Tibial artery (tissue), 4 donors: ENCODE measurements around the gene SLC39A11.

ENCODE experiments used
- DNase-seq, 2 donors: peaks; one replicate each; pipeline ENCODE4 v3.0.0-alpha.2; 2019
- H3K27ac ChIP-seq, 2 donors: fragments of 200-600 bp; sonication (generic) in 1 of 2; 1 replicate in 1 of 2; 2 replicates in 1 of 2; pipeline ENCODE4 v1.5.1; 2018 to 2019; ENCODE audit warnings: mild to moderate bottlenecking in 1 of 2
- H3K27me3 ChIP-seq, 2 donors: fragments of 200-600 bp; sonication (generic) in 1 of 2; one replicate each; pipeline versions ENCODE4 v1.5.1 to v1.6.0; 2016 to 2019
- H3K36me3 ChIP-seq, 3 donors: fragments of 200-600 bp; sonication (generic) in 2 of 3; one replicate each; pipeline ENCODE4 v1.5.1; 2016 to 2019; ENCODE audit warnings: mild to moderate bottlenecking in 2 of 3
- H3K4me1 ChIP-seq, 4 donors: fragments of 200-600 bp; sonication (generic) in 2 of 4; 1 replicate in 3 of 4; 2 replicates in 1 of 4; pipeline ENCODE4 v1.5.1; 2016 to 2019
- H3K4me3 ChIP-seq, 2 donors: fragments of 200-600 bp; sonication (generic) in 1 of 2; 1 replicate in 1 of 2; 2 replicates in 1 of 2; pipeline ENCODE4 v1.5.1; 2018 to 2019; ENCODE audit warnings: mild to moderate bottlenecking in 2 of 2
- H3K9me3 ChIP-seq, 3 donors: fragments of 200-600 bp; sonication (generic) in 1 of 3; one replicate each; pipeline ENCODE4 v1.5.1; 2016 to 2019
- CTCF ChIP-seq, 2 experiments: fragments of 200-600 bp in 1 of 2; fragments of 450-650 bp in 1 of 2; IDR thresholded peaks; one replicate each; pipeline ENCODE4 v1.5.1; 2017 to 2019; ENCODE audit warnings: antibody characterized with exemption in 2 of 2, mild to moderate bottlenecking in 1 of 2, moderate library complexity in 1 of 2
- intact Hi-C: fragments of 100-400 bp; cut with DNase I; formaldehyde crosslinking; loops from one replicate; pipeline ENCODE4 v1.15.0; 2023; ENCODE audit warnings: low total_unique reads

The SLC39A11 gene

GRCh38 chr17:72606656-72607055 is 485.8 kb downstream of the SLC39A11 start:
- Histone ChIP-seq H3K27ac (no peak overlapping the region), H3K4me1 (no peaks in the 10 kb centered on the region), H3K27me3 (peaks cover 0 to 16% of the 10 kb centered on the region in 2 donors), H3K4me3 (no peak overlapping the region), H3K36me3 (no peaks in the 10 kb centered on the region), H3K9me3 (peaks cover 0 to 7% (median 0%) of the 10 kb centered on the region in 3 donors)
- DNase-seq: no peak
- TF ChIP-seq CTCF (IDR thresholded peaks at IDR 0.05): no peak
- intact Hi-C loops: no loop called here

- H3K36me3 ChIP-seq: no peaks in the 10 kb centered on the region
- no peak for DNase-seq
- no peak overlapping the region for H3K4me3 ChIP-seq
- intact Hi-C loops: no loop called here
- no peaks in the 10 kb centered on the region for H3K4me1 ChIP-seq
- no peak overlapping the region for H3K27ac ChIP-seq
- H3K9me3 ChIP-seq: peaks cover 0 to 7% (median 0%) of the 10 kb centered on the region in 3 donors
- no peak for TF ChIP-seq CTCF (IDR thresholded peaks at IDR 0.05)
- peaks cover 0 to 16% of the 10 kb centered on the region in 2 donors for H3K27me3 ChIP-seq
Observed at GRCh38 chr17:72605543-72605942, 486.9 kb downstream of the SLC39A11 start.

GRCh38 chr17:72604518-72604917 is 488.0 kb downstream of the SLC39A11 start:
- no peak overlapping the region for H3K4me3 ChIP-seq
- H3K36me3 ChIP-seq: no peaks in the 10 kb centered on the region
- DNase-seq: no peak
- no peak overlapping the region for H3K27ac ChIP-seq
- TF ChIP-seq CTCF (IDR thresholded peaks at IDR 0.05): no peak
- intact Hi-C loops: no loop called here
- peaks cover 0 to 7% (median 0%) of the 10 kb centered on the region in 3 donors for H3K9me3 ChIP-seq
- peaks cover 0 to 16% of the 10 kb centered on the region in 2 donors for H3K27me3 ChIP-seq
- H3K4me1 ChIP-seq: peaks cover 0 to 5% (median 2%) of the 10 kb centered on the region in 4 donors

GRCh38 chr17:72603420-72604242 is 488.9 kb downstream of the SLC39A11 start:
- DNase-seq: no peak
- H3K27ac ChIP-seq: no peak overlapping the region
- intact Hi-C loops: no loop called here
- no peaks in the 10 kb centered on the region for H3K36me3 ChIP-seq
- peaks cover 0 to 16% of the 10 kb centered on the region in 2 donors for H3K27me3 ChIP-seq
- TF ChIP-seq CTCF (IDR thresholded peaks at IDR 0.05): no peak
- H3K4me1 ChIP-seq: peaks cover 0 to 14% (median 6%) of the 10 kb centered on the region in 4 donors
- H3K9me3 ChIP-seq: peaks cover 0 to 7% (median 0%) of the 10 kb centered on the region in 3 donors
- H3K4me3 ChIP-seq: no peak overlapping the region

- Histone ChIP-seq H3K4me3 (no peak overlapping the region), H3K27ac (no peak overlapping the region), H3K4me1 (peaks cover 0 to 21% (median 8%) of the 10 kb centered on the region in 4 donors), H3K36me3 (no peaks in the 10 kb centered on the region), H3K27me3 (peaks cover 0 to 16% of the 10 kb centered on the region in 2 donors), H3K9me3 (peaks cover 0 to 4% (median 0%) of the 10 kb centered on the region in 3 donors)
- DNase-seq: no peak
- intact Hi-C loops: no loop called here
- no peak for TF ChIP-seq CTCF (IDR thresholded peaks at IDR 0.05)
Observed at GRCh38 chr17:72602517-72603419, 489.7 kb downstream of the SLC39A11 start.
